Activated T-cell treated with anti-CD3 and anti-CD28 coated beads, Interleukin-2, amount 50 U/mL, for 48 hours (primary cell): ENCODE measurements around the gene ITPRIPL2.
A peak's percentile ranks its signal among the peaks of the same experiment; 100 is the strongest.

Experiments used
- DNase-seq, 2 experiments: peaks; one replicate each; pipeline ENCODE4 v3.0.0-alpha.2; 2020

ITPRIPL2 gene

DNA sequence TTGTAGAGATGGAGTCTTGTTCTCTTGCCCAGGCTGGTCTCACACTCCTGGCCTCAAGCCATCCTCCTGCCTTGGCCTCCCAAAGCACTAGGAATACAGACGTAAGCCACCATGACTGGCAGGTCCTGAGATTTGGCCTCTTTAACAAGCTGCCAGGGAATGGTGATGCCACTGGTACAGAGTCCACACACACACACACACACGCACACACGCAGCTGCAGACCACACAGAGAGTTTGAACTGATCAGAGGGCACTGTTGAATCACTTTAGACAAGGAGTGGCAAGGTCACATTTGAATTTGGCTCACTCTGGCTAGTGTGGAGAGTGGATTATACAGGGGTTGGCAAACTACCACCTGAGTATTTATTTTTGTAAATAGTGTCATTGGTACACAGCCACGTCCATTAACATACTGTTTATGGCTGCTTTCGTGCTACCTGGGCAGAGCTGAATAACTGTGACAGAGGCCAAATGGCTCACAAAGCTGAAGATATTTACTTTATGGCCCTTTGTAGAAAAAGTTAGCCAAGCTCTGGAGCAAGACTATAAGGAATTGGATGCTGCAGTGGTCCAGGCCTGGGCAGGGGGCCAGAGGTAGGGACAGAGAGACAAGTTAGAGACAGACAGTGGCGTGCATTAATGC lies 9.9 kb downstream of the ITPRIPL2 start:
- no peak for DNase-seq

GRCh38 chr16:19126300-19126699 lies 12.5 kb downstream of the ITPRIPL2 start:
- DNase-seq: no peak

GRCh38 chr16:19127205-19127604 lies 13.4 kb downstream of the ITPRIPL2 start:
- DNase-seq: no peak

- DNase-seq: no peak
Measured at GRCh38 chr16:19127674-19128131, 13.9 kb downstream of the ITPRIPL2 start.

DNA sequence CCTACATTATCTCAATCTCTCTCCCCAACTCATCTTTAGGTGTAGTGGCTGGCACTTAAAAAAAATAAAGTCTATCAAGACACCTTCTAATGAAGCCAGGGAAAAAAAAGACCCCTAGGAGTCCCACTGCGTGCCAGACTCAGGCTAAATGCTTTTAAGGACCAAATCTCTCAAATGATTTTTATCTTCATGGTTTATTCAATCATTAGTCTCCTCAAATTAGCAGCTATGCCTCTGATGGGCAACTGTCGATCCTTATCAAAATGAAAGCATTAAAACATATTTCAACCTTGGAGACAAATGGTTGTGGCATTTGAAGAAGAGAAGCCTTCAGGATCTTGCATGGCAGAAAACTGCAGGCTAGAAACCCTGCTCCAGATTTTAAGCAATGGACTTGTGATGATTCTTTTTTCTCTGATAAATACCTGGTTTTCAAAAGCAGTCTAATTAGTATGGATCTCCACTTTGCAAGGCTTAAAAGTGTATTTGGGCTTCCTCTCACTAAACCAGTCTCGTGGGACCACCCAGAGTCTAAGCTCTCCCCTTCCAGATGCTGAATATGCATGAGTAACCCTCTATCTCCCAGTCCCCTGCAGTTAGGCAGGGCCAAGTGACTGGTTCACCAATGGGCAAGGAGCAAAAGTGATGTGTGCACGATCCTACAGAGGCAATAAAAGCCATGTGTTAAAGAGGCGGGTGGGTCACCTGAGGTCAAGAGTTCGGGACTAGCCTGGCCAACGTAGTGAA lies 14.9 kb downstream of the ITPRIPL2 start:
- DNase-seq: no peak

GRCh38 chr16:19130385-19130784 lies 16.6 kb downstream of the ITPRIPL2 start:
- DNase-seq: no peak

DNA sequence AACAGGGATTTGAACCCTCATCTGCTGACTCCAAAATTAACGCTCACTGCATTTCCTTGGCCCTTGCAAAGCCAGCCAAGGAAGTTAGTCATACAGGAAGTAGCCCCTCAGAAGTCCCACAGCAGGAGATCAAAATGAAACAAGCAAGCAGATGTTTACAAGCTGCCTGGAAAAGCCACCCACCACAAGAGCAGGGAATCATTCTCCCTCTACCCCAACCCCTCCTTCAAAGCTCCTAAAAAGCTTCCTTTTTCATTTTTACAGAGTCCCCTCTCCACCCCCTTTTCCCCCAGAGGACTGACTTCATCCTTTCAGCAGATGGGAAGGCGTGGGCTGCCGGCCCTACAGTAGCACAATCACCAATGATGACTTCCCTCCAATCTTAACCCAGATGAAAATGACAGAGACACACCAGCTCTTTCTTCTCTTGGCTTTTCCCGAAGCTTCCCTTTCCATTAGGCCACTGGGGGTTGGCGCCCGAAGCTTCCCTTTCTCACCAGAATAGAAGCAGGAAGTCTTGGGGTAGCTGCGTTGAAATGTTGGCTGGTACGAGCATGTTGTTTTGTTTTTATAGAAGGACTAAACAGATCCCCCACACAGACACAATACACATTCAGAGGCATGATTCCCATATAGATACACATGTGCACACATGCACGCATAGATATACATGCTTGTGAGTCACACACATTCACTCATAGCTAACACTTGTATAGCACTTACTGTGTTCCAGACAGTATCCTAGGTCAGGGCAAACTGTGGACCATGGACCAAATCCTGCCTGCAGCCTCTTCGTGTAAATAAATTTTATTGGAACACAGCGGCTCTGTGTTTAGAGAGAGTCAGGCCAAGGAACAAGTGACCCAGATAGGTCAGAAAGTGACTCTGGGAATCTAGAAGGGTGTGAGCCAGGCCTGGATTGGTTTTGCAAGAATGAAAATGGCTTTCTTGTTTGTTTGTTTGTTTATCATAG lies 17.4 kb downstream of the ITPRIPL2 start:
- peak in 1 of 2 experiments; percentile 34 for DNase-seq

GRCh38 chr16:19131825-19132218 lies 18.1 kb downstream of the ITPRIPL2 start:
- DNase-seq: no peak

DNA sequence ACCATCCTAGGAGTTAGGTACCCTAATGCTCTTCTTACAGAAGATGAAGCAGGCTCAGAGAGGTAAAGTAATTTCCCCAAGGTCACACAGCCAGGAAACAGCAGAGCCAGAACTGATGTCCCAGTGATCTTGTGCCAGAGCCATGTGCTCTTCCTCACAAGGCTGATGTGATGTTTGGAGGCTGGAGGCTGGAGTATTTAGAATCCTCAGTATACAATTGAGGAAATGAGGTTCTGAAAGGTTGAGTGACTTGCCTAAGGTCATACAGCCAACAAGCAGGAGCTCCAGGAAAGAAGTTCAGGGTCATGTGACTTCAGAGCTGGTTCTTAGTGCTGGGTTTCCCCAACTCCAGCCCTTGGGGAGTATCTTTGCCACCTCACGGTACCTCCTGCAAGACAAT lies 18.5 kb downstream of the ITPRIPL2 start:
- no peak for DNase-seq

- no peak for DNase-seq
Measured at GRCh38 chr16:19132898-19133297, 19.1 kb downstream of the ITPRIPL2 start.

DNA sequence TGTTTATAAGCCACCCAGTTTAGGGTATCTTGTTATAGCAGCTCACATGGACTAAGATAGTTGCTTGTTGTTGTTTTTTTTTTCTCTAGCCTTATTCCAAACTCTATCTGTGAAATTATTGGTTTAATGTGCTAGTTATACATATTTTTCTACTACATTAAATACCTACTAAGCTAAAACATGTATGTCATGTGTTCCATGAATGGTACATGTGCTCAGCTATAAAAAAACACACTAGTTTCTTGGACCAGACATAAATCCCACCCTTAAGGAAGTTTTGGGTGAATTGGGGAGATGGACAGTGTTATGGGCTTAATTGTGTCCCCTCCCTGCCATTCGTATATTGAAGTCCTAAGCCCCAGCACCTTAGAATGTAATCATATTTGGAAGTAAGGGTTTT lies 19.8 kb downstream of the ITPRIPL2 start:
- no peak for DNase-seq

- DNase-seq: no peak
Measured at GRCh38 chr16:19135201-19135842, 21.6 kb downstream of the ITPRIPL2 start.

GRCh38 chr16:19135896-19136438 lies 22.2 kb downstream of the ITPRIPL2 start:
- DNase-seq: no peak

DNA sequence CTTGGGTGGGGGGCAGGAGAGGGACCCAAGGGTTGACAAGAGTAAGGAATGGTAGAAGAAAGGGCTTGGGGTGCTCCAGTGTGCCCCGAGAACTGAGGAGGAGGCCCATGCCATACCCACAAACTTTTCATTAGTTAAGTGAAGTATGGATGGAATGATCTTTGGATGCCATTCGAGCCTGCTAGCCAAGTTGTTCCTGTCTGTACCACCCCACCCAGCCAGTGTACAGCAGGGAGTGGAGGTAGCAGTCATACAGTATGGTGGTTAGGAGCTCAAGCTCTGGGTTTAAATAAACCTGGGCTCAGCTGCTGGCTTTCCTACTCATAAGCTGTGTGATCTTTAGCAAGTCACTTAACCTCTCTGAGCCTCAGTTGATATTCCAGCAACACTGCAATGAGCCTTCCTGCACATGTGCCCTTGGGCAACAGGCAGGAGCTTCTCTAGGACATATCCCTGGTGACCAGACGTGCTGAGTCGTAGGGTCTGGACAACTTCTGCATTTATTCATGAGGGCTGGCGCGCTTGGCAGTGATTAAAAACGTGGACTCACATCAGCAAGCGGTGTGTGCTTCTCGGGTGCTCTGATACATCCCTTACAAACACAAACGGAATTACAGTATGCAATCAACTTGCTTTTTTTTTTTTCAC lies 22.9 kb downstream of the ITPRIPL2 start:
- no peak for DNase-seq

- no peak for DNase-seq
Measured at GRCh38 chr16:19137201-19138128, 23.7 kb downstream of the ITPRIPL2 start.

GRCh38 chr16:19138601-19139000 lies 24.8 kb downstream of the ITPRIPL2 start:
- DNase-seq: no peak

DNA sequence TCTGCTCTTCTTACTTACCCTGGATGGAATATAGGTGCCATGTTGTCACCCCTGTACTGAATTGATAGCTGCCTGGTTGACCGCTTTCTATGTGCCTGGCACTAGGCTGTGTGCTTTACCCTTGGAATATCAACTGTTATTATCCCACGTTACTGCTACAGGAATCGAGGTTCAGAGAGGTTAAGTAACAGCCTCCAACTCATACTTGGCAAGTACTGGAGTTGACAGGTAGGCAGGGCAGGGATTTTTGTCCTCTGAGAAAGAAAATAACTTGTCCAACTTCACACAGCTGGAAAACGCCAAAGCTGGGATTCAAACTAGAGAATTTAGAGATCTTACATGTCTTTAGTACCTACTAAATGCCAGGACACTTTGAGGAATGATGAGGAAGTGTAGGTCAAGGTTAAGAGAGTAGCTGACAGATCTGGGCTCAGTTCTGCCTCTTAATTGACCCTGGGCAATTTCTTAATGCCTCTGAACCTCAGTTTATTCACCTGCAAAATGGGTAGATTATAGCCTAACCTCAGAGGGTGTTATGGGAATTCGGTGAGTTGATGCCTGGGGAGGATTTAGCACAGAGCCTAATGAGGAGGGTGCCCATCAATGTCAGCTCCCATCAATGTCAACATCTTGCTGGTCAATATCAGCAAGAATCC lies 25.8 kb downstream of the ITPRIPL2 start:
- DNase-seq: no peak

DNA sequence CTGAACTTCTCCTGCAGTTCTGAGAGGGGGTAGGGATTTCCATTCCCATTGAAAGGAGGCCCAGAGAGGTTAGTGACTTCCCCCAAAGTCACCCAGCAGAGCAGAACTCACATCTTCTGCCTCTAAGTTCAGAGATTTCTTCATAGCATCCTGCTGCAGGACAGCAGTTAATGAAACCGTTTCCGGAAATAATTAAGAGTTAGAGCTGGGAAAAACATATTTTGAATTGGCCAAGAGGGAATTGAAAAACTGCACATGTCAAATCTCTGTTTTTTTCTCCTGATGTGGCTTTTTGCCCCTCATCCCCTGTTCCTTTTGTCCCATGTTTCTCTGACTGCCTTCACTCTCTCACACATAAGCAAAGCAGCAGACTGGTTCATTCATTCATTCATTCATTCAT lies 26.6 kb downstream of the ITPRIPL2 start:
- DNase-seq: no peak

DNA sequence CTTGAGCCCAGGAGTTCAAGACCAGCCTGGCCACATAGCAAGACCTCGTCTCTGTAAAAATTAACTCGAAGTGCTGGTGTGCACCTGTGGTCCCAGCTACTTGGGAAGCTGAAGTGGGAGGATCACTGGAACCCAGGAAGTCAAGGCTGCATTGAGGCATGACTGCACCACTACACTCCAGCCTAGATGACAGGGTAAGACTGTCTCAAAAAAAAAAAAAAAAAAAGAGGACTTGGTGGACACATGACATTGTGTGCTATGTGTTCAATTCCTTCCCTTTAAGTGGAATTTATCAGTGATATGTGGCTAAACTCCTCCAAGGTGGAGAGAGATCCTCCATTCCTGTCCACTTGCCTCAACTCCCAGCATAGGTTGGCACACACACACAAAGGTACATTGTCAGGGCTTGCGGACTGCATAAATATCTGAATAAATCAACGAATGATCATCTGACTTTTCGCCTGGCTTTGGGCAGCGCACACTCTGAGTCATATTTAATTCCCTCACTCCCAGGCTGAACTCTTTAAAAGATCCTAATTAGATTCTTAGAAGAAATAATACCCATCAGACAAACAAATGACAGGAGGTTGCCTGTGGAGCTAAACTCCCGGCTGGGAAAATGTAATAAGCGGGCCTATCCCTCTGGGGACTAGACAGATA lies 29.3 kb downstream of the ITPRIPL2 start:
- no peak for DNase-seq

DNA sequence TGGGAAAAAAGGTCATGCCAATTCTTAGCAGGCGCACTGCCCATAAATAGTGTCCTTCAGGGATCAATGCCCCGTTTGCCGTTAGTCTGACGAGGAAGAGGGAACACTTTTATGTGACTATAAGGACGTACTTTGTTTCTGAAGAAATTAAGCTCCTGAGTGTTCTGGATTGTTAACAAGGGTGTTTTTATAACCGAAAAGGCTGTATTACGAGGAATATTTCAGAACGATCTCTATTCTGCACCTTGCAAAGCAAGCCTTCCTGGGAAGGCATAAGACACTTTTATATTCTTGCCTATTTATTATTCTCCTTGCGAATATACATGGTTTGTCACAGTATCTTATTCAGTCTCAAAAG lies 29.8 kb downstream of the ITPRIPL2 start:
- no peak for DNase-seq
